SK-MEL-5 (cell line): ENCODE data around the gene ZFYVE28. TPM values are rescaled to one million over a fixed set of nuclear protein-coding genes. Genes with fewer than 3 reads are reported as not detected.

Source experiments
- DNase-seq: peaks from one replicate; pipeline ENCODE4 v3.0.0-alpha.2; 2016; ENCODE audit warnings: low read depth, low spot score
- in situ Hi-C: cut with HindIII; loops from 2 replicates; pipeline ENCODE4 v1.10.0; 2016; ENCODE audit warnings: low sequenced_read_pairs, high pct_unique_total_duplicates, low pct_unique_long_range_greater_than_20kb
- total RNA-seq: library from RNA; depleted of rRNA; stranded (reverse); fragments of >200 nt; shearing (Covaris generic); gene quantifications from 2 replicates; pipeline ENCODE4 v1.2.3, GENCODE V29; 2014

Gene ZFYVE28
- total RNA-seq, 1 experiment from 2014 or later: 3.1 TPM

DNA sequence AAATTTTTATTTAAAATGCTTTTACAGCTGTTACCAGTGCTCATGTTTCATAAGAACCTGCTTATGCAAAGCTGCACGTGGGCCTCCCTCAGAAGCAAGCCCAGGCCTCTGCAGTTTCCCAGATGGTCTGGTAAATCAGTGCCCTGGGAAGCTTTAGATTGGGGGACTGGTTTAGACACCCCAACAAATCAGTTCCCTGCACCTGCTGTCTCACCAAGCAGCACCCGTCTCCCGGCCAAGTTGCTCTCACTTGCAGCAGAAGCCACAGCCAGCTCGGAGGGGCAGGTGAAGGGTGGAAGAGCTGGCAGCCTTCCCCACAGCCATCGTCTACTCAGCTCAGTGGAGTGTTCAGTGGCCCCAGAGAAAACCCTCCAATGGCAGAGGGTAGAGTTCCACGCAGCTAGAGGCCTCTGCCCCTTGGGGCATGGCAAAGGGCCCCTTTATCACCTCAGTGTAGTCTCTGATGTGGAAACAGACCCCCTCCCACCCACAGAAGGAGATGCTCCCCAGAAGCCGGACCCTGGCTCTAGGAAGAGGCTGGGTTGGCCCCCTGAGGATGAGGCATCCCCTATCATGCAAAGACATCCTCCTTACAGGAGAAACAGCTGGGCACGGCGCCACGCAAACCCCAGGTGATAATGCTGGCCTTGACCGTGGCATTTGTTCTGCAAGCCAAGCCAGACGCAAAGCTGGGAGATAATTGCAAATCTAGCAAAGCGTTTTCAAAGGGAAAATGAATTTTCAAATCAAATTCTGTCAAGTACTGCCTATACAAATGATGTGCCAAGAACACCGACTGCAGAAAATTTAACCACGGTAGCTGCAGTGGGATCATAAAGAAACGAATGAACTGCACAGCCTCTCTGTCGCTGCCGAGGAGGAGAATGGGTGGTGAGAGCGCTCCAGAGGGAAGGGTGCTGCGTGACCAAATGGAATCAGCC lies 51.9 kb downstream of the ZFYVE28 start:
- in situ Hi-C loops: no loop called here

DNA sequence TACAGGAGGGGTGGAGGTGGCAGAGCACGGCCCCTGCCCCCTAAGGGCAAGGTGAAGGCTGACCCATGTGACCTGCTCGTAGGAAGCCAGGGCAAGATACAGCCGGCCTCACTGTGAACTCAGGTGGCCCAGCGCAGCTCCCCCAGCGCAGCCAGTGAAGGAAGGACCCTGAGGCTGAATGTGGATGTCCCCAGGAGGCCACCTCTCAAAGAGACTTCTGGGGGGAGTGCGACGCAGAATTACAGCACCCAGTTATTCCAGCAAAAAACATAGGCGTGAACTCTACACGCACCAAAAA lies 52.6 kb downstream of the ZFYVE28 start:
- in situ Hi-C loops: no loop called here
- no peak for DNase-seq

More for the DNA sequence above, 51.9 kb downstream of the ZFYVE28 start:
- DNase-seq: no peak

DNA sequence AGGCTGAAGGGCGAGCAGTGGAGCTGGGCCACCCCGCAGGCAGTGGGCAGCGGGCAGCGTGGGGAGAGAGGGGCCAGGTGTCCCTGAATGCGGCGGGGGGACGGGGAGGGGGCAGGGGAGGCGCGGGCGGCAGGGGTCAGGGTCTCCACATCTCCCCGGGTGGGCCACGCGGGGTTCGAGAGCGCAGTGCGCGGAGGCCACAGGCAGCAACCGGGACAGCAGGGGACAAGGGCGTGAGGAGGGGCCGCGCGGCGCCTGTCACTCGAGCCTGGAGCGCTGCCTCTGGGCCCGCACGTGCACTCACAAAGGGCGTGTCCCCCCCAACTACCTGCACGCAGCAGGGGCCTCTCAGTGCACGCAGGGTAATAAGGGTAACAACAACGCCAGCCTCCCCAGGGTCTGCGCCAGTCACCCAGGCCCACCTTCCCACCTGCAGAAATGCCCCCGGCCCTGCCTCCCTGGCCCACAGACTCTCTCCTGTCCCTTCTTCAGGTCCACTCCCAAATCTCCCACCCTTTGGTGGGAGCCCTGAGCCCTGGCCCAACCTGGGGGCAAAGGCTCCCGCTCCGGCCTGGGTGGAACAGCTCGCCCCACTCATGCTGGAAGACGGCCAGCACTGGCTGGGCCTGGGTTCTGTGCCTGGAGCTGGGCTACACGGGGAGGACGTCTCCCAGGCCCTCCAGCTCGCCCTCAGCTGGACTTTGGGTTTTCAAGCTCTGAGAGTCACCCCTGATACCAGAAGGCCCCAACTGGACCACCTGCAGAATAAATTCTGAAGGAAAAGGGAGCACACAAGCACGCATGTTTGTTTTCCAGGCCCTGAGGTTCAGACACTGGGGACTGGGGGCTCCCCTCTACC lies 53.2 kb downstream of the ZFYVE28 start:
- in situ Hi-C loops: no loop called here
- no peak for DNase-seq

DNA sequence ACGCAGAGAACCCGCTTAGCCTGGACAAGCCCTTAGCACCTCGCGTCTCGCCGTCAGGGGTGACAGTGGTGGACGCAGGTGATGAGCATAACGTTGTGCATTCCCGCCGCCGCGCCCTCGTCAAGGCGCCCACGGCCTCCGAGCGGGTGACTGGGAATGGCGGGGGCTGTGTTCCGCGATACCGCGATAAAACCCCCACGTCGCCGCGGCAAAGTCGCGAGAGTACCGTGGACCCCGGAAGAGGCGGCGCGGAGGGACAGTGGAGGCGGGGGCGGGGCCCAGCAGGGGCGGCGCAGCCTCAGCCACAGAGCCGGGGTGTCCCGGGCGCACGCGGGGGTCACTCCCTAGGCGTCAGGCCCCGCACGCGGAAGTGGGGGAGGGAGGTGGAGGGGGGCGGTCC lies 53.8 kb downstream of the ZFYVE28 start:
- DNase-seq: no peak
- in situ Hi-C loops: no loop called here

DNA sequence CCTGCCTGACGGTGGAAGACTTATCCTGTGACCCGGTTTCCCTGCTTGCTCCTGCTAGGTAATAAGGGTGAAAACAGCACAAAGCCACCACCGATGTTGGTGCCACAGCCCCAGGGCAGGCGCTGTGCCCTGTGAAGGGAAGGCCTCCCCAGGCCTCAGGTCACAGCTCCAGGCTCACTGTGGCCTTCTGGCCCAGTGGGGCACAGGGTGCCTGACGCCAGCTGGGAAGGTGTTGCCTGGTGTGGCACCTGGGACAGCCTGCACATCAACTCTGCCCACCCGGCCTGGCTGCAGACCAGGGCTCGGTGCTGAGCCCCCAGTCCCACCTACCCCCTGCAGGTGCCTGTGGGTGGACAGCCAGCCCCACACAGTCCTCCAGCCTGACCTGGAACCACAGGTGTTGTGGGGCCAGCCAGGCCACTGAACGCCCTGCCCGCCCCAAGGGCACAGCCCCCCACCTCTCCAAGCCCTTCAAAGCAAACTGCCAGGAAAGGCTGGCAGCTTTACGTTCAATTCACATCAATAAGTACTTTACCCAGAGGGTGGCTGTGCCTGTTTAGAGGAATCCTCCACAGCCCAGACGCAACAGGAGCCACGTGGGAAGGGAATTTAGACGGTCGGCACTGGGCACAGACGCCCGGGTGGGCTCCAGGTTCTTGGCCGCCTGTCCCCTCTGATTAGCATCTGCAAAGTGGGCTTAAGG lies 54.3 kb downstream of the ZFYVE28 start:
- in situ Hi-C loops: no loop called here
- DNase-seq: no peak

DNA sequence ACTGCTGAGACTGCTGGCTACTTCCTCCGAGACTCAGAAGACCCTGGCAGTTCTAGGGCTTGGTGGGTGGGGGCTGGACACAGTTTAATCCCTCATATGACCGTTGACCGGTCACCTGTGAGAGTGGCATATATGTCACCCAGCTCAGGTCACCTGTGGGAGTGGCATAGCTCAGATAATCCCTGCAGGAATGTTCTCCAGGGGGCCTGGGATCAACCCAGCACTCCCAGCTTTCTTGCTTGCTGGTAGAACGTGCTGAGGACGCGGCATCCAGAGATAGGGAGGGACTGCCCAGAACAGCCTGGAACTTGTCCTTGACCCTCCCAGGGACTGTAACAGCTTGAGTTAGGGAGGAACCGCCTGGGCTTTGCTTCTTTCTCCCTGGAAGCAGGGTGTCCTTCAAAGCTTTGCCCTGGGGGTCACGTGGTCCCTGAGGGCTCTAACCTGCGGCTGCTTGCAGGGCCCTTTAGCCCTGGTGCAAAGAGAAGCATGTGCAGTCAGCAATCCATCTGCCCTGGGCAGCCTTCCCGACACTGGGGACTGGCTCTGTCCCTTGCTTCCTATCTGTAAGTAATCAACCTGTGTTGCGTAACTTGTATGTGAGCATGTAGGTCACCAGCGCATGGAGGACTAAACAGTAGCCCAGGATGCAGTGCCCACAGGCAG lies 55.3 kb downstream of the ZFYVE28 start:
- in situ Hi-C loops: no loop called here
- no peak for DNase-seq

DNA sequence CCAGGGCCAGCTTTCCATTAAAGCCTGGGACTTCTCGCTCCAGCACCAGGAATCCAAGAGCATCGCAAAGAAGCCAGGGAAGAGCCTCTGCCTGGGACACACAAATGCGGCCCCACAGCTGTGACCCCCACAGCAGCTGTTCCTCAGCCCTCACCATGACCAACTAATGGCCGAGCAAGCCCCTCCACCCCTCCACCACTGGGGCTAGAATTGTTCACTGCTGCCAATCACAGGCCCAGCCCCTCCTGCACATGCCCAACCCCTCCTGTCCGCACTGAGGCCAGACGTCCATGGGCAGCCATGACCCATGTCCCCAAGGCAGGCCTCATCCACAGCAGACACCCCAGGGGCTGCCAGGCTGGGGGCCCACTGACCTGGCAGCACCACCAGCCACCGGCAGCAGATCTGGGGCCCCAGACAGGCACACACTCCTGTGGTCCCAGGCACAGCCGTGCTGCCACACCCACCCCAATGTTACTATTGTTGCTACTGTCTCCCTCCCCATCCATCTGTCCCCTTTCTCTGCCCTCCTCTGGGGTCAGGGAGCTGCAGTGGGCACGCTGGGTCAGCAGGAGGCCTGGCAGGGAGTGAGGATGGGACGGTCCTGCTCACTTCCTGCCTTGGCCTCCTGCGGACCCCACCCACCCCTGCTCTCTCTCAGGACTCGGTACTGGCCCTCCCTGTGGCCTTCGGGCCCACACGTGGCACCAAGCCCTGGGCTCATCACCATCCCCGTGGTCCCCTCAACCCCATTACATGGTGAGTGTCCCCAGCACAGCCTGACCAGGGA lies 56.0 kb downstream of the ZFYVE28 start:
- no peak for DNase-seq
- in situ Hi-C loops: no loop called here

DNA sequence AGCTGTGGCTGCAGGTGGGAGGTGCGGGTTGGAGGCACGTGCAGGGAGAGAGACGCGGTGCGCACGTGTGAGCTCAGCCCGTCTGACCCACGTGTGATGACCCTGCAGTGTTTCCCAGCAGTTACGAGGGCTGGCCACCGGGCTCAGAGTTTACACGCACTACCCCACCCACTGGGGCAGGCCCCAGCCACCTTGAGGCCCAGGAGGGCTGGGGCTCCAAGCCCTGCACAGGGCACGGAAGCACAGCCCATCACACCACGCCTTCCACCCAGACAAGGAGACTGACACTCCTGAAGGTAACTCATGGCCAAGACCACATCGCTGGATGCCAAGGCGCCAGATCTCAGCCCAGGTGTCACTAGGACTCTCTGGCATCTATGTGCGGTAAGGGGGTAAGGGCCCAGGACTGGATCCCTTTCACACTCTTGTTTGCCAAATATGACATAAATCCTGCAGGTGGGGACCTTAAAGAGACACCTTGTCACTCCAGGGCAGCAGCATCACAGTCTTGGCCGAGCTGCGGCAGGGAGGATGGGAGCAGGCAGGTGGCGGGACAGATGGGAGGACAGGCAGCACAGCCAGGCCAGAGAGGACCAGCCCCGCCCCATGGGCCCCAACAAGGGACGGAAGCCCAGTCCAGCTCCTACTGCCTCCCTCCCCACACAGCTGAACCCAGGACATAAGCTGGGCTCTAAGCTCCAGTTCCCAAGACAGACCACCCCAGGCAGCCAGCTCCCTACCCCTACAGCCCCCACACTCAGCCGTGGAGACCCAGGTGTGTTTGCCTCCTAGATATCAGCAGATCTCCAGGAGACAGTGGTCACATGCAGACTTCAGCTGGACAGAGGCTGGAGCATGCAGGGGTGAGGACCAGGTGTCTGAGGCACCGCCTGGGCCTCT lies 56.8 kb downstream of the ZFYVE28 start:
- in situ Hi-C loops: no loop called here

DNA sequence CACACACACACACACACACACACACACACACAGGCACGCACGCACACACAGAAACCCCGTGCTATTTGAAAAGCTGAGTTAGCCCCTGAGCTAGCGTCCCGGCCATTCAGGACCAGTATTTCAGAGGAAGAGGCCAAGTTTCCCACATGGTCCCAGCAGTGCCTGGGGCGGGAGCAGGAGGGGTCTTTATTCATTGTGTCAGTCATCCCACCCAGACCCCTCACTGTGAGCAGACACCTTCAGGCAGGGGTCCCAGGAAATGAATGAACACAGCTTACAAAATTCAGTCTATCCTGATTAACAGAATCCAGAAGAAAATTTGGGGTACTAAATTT lies 58.1 kb downstream of the ZFYVE28 start:
- no peak for DNase-seq
- in situ Hi-C loops: no loop called here

More for the DNA sequence above, 56.8 kb downstream of the ZFYVE28 start:
- DNase-seq: no peak

DNA sequence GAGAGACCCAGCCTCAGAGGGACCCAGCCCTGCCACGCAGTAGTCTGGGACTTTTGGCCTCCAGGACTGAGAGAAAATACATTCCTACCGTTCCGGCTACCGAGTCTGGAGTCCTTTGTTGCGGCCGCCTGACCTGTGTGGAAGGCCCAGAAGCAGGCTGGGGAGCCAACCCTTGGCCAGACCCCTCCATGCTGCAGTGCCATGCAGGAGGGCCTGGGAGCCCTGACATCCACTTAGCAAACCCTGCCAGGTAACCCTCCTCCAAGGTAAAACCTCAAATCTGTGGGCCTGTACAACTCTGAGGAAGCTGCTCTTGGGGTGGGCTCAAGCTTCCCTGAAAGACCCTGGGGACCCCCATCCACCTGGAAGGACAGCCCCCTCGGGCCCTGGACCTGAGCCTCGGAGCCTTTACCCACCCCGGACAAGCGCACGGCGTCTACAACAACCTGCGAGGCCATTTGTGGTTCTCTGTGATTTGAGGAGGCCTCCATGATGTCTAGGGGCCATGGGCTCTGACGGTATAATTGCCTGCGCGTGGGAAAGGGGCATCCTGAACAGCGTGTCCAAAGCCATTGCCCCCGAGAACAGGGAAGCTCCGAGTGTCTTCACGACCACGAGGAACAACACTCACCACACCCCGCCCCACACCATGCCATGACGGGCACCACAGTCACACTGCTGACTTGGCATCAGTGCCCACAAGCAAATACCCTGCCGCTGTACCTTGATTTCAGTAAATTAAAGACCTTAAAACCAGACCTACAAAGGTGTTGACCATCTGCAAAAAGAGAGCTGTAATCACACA lies 58.7 kb downstream of the ZFYVE28 start:
- in situ Hi-C loops: no loop called here
- DNase-seq: no peak

DNA sequence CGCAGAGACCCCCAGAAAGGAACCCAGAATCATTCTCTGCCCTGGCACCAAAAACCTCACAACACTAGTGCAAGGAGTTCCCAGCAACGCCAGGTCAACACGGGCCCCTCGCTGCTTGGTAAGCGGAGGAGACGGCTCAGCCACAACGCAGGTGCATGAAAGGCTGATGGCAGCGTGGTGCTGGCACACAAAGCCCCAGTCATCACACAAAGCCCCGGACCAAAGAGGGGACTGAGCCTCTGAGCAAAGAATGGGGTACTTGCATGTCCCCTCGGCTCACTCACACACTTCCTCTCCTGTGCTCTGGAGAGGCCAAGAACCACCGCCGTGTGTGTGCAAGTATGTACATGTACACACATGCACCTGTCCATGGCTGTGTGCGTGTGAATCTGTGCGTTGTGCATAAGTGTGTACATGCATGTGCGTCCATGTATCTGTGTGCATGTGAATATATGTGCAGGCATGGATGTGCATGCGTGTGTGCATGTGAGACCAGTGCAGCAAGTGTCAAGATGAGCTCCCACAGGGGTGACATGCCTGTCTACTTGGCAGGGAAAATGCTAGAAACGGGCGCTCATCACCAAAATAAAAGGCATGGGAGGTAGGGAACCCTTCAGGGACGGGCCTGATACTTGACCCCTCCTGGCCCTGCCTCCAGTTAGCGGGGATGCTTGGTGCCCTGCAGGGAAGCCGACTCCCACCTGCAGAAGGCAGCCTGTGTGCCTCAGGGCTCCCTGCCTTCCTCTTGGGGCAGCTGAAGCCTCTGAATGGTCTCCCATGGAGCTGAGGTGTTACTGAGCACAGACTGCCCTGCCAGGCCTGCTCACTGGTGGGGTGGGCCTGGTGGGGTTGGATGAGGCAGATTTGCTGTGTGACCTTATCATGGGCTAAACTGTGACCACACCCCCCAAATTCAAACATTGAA lies 60.4 kb downstream of the ZFYVE28 start:
- in situ Hi-C loops: no loop called here
- no peak for DNase-seq

DNA sequence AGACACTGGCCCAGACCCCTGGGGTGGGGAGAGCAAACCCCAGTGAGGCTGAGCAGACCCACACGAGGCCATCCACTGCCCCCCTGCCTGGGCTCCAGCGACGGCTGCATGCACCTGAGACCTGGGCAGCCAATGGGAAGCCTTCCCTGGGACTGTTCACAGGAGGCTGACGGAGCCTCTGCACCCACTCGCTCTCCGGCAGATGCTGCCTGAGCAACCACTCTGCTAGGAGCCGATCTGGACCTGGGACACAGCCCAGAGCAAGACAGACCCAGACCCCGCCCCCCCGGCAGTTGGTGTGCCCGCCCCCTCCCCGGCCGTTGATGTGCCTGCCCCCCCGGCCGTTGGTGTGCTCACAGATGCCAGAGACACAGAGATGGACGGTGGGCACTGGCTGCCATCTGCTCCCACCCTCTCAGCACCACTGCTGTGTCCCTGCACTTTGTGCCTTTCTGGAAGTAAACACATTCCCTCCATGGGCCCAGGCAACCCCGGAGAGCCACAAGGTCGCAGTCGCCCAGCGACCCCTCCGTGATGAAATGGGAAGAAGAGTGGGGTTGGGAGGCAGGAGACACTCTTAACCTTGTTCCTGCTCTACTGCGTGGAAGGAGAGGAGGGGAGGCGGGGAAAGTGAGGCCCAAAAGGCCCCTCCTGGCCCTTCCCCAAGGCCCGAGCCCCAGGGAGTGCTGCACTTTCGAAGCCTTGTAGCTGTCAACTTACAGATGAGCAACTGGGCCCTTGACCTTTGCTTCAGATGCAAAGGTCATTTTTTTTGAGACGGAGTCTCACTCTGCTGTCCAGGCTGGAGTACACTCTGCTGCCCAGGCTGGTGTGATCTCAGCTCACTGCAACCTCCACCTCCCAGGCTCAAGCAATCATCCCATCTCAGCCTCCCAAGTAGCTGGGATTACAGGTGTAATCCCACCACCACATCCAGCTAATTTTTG lies 62.0 kb downstream of the ZFYVE28 start:
- in situ Hi-C loops: no loop called here
- no peak for DNase-seq

DNA sequence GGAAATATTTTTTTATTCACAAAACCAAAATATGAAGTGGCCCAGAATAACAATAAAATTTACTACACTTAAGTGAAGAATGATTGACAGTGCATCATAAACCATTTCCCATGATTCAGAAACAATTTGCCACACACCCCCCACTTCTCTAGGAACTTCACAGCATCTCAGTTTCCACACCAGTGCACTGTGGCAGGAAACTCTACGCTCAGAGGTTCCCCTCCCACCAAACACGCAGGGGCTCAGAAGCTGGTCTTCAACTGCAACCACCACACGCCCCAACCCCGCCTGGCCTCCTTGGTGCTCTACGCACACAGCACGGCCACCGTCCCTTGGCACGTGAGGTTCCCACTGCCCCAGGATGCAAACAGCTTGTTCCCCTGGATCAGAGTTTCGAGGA lies 63.7 kb downstream of the ZFYVE28 start:
- in situ Hi-C loops: no loop called here
- no peak for DNase-seq

DNA sequence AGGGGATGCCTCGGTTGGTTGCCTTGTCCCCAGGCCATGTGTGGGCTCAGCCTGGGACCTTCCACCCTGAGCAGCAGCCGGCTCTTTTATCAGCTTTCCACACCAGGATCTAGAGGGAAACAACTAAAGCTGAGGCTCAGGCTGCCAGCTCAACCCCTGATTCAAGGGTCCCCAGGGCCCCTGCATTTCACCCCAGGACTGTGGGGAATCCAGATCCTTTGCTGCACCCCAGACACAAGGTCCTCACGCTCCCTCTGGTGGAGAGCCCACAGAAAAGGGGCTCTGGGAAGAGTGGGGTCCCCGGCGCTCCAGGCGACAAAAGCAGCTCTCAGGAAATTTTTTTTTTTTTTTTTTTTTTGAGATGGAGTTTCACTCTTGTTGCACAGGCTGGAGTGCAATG lies 64.3 kb downstream of the ZFYVE28 start:
- in situ Hi-C loops: no loop called here
- DNase-seq: no peak
